GM19438 (cell line): ENCODE results near the gene TYROBP.
"Not testable (repeated sequence)": the region's sequence is repeated elsewhere in the genome, so short reads cannot be mapped to it uniquely, and the experiment has no call there.

ENCODE experiments used
- ATAC-seq: cut with Tn5 transposase; IDR thresholded peaks from one replicate; pipeline ENCODE4 v1.9.1; 2021; ENCODE audit warnings: low read depth; ENCODE audit not compliant: unreplicated experiment

Gene TYROBP

DNA sequence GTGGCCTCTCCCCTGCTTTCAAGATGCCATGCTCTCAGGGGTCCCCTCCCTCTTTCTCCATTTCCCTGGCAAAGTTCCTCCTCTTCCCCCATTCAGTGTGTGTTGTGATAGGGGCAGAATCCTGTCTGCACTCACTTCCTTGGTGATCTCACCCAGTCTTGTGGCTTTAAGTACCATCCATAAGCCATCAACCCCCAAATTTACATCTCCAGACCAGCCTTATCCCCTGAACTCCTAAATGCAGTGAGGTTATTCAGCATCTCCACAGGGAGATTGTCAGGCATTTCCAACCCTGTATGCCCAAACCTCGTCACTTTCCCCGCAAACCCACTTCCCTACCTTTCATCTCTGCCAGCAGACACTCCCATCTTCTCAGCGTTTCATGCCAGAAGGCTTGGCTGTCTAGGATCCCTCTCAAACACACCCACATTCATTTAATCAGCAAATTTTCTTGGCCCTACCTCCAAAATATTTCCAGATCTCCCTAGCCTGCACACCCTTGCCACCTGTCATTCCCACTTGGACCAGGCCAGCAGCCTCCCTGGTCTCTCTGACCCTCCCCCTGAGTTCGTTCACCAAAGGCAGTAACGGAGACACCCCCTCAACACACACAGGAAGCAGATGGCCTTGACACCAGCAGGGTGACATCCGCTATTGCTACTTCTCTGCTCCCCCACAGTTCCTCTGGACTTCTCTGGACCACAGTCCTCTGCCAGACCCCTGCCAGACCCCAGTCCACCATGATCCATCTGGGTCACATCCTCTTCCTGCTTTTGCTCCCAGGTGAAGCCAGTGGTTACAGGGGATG, 6.0 kb downstream of the TYROBP start, which contains the start of gene HCST:
Gene HCST, plus strand, starts transcription at position 676 of the 808 bp plus-strand sequence. Its CDS starts 65 bp downstream, at position 741.
- ATAC-seq: no peak

- ATAC-seq: no peak
Observed at GRCh38 chr19:35901055-35901644, 6.9 kb downstream of the TYROBP start.

- peak; percentile 44 for ATAC-seq
Observed at GRCh38 chr19:35899547-35900214, 8.4 kb downstream of the TYROBP start.

GRCh38 chr19:35898499-35898809, 9.6 kb downstream of the TYROBP start:
- ATAC-seq: no peak

DNA sequence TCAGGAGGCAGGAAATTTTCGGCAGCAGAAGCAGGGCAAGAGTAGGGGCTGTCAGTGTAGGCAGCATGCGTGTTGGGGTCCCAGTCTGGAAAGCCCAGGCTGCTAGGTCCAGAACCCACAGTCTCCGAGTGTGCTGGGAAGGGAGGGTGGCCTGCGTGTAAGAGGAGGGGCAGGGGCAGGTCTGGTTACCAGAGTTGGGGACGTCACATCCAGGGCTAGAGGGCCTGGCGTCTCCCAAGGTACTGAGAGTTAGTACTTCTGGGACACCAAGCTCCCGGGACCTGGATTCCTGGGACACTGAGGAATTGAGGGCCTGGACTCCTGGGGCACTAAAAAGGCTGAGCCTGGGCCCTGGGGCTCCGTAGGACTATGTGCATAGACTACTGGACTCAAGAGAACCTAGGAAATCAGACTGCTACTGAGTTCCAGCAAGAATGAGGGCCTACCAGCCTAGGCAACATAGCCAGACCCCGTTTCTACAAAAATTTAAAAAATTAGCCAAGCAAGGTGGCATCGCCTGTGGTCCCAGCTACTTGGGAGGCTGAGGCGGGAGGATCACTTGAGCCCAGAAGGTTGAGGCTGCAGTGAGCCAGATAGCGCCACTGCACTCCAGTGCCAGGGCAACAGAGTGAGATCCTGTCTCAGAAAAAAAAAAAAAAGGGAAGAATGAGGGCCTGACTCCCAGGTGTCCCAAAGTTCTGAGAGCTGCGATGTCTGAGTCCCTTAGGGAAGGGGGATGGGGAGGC, 10.2 kb downstream of the TYROBP start:
- no peak for ATAC-seq

DNA sequence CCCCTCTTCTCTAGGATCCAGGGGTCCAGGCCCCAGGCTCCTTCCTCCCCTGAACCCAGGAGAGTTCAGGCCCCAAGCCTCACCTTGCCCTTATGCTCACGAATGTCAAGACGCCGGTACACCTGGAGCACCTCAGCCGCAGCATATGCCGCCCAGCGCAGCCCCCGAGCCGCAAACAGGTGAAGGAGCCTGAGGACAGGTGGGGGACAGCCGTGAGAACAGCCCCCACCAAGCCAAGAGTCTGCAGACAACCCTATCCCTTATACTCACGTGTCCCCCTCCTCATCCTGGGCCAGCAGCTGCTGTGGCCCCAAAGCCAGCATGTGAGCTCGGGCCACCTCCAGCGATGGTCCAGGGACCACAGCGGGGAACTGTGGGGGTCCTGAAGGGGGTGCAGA, 11.5 kb downstream of the TYROBP start:
- ATAC-seq: no peak

DNA sequence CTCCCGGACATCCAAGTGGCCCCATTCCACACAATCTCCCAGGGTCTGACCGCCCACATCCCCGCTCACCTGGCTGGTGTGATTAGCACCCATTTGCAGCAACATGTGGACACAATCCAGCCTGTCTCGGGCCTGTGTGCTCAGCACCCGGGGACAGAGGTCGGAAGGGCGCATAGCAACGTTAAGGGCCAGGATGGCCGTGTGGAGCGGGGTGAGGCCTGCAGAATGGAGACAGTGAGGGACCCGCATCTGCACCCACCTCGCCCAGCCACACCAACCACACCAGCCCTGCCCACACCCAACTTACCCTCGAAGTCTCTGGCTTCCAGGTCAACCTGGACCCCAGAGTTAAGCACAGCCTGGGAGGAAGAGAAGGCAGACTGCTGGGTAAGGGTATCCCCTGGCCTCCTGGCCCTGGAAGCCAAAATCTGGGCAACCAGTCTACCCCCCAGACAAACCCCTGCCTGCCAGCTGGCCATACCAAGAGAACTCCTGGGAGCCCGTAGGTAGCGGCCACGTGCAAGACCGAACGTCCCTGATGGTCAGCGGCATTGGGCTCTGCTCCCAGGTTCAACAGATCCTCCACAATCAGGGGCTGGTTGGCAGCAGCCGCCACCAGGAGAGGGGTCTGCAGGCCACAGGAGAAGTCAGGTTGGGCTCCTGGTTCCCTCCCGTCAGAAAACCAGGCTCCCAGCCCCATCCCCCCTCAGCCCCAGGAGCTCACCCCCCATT, 12.0 kb downstream of the TYROBP start:
- ATAC-seq: no peak

DNA sequence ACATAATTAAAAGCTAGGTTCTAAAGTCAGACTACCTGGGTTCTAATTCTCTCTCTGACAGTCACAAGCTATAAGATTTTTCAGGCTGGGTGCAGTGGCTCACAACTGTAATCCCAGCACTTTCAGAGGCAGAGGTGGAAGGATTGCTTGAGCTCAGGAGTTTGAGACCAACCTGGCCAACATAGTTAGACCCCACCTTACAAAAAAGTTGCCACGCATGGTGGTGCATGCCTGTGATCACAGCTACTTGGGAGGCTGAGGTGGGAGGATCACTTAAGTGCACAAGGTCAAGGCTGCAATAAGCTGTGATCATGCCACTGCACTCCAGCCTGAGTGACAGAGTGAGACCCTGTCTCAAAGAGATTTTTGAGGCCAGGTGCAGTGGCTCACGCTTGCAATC, 13.8 kb downstream of the TYROBP start:
- ATAC-seq: no peak

GRCh38 chr19:35891819-35892218, 16.3 kb downstream of the TYROBP start:
- ATAC-seq: not testable (repeated sequence)

GRCh38 chr19:35890113-35890650, 17.9 kb downstream of the TYROBP start:
- no peak for ATAC-seq

DNA sequence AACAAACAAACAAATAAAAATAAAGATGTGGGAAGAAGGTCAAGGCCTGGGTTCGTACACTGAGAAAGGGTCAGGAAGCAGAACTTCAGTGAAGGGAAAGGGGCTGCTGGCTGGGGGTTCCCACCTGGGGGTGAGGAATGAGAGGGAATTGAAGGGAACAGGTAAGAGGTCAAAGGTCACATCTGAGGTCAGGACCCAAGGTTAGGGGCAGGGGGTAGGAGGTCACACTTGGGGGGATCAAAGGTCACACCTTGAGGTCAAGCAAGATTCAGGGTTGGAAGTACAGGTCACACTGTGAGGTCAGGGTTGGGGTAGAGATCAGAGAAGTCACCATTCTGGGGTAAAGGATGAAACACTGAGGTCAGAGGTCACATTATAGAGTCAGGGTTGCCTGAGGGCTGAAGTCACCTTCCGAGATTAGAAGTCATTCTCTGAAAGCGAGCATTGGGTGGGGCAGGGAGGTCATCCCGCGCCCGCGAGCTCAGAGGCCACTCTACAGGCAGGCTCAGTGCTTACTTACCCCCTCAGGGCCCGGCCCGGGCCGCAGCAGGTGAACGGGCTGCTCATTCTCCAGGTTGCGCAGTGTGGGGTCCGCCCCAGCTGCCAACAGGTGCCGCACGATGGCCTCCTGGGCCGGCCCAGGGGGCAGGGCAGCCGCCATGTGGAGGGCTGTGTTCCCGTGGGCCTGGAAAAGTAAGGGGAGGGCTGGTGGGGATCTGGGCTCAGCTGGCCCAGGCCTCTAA, 18.6 kb downstream of the TYROBP start:
- ATAC-seq: no peak

DNA sequence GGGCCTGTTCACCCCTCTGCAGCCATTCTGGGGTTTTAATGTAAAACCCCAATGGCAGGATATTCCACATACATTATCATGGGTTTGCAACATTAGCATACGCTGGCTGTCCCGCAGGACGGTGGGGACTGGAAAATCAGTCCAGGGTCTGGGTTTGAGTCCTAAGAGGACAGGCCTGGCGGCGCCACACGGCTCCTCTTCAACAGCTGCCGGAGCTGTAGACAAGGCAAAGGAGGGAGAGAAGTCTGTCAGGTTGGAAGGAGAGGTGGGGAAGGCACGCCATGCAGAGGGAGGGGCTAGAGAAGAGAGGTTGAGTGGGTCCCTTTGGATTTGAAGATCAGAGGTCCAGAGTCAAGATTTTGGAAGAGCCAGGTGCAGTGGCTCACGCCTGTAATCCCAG, 19.7 kb downstream of the TYROBP start:
- ATAC-seq: no peak

DNA sequence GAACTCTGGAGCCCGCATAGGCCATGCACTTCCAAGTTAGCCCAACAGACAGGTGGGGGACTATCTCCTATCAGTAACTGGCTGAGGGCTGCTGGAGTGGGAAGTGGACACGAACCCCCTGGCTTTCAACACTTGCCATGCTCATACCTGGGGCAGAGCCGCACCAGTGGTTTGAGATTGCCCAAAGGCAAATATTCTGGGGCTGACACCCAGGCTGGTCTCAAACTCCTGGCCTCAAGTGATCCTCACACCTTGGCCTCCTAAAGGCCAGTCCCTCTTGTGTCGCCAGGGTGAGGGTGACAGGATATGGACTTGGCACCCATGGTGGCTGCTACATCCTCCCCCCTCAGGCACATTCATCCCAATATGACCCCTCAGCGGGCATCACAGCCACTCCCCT, 20.9 kb downstream of the TYROBP start:
- no peak for ATAC-seq

DNA sequence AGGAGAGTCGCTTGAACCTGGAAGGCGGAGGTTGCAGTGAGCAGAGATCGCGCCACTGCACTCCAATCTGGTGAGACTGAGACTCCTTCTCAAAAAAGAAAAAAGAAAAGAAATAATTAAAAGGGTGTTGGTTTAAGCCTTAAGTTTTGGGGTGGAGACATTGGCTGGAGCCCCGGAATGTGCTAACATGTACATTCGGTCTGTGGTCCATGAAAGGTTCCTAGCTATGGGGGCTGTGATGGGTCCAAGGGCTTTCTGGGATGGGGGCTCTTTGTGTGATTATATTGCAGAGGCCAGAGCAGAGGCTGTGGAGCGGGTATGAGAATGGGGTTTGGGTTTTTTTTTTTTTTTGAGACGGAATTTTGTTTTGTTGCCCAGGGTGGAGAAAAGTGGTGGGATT, 22.2 kb downstream of the TYROBP start:
- ATAC-seq: no peak

DNA sequence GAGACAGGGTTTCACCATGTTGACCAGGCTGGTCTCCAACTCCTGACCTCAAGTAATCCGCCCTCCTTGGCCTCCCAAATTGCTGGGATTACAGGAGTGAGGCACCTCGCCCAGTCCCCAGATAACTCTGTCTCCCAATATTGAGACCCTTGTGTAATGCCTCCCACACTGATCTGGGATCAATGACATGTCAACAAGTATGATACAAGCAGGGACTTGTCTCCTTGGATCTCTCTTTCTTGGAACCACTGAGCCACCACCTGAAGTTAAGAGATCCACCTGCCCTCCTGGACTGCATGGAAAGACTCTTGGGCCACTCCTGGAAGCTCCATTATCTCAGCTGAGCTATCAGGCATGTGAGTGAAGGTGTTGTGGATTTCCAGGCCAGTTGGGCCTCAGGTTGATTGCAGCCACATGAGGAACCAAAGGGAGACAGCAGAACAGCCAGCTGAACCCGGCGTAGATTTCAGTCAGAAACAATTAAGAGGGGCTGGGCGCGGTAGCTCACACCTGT, 22.8 kb downstream of the TYROBP start:
- no peak for ATAC-seq

GRCh38 chr19:35883882-35884281, 24.2 kb downstream of the TYROBP start:
- ATAC-seq: no peak

- ATAC-seq: no peak
Observed at GRCh38 chr19:35882114-35882832, 25.8 kb downstream of the TYROBP start.

DNA sequence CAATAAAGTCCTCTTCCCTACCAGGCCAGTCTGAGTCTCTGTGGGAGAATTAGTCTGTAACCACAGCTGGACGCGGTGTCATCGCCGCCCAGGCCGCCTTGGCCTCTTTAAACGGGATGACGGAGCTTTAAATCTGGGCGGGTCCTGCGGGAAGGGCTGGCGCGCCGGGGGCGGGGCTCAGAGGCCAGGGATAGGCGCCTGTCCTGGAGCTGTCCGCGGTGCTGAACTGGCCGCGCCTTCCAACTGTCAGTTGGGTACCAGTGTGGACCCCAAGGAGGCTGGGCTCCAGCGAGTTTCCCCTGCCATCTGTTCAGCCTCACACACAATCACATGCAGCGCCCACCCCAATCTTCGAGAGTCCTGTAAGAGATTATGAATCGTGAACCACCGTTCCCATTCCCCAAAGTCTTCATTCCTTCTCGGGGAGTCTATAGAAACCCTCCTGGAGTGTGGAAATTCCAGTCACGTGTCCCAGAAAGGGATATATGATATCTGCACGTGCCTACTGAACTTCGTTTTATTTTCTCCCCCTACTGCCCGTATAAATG, 28.3 kb downstream of the TYROBP start:
- no peak for ATAC-seq
